ENCODE results near the gene PER1. TPM values are rescaled to one million over a fixed set of nuclear protein-coding genes. Genes with fewer than 3 reads are reported as not detected.
A peak's percentile ranks its signal among the peaks of the same experiment; 100 is the strongest.

The PER1 gene
- total and polyA plus RNA-seq, 4 donors = 34.3 to 297 (median 173) TPM

GRCh38 chr17:8156246-8156992, 4.2 kb upstream of the PER1 start:
- Histone ChIP-seq H3K9me3 (ENCODE audit: control insufficient read depth, low read length) (no peaks in the 10 kb centered on the region), H3K4me3 (ENCODE audit: low read length in 2 of 2) (peak overlapping the region; percentile 78 to 81), H3K36me3 (ENCODE audit: control insufficient read depth in 1 of 2, insufficient read depth in 2 of 2, low read length in 1 of 2) (no peaks in the 10 kb centered on the region), H3K27me3 (ENCODE audit: control insufficient read depth in 1 of 2, insufficient read depth in 2 of 2, low read length in 1 of 2) (no peaks in the 10 kb centered on the region), H3K4me1 (ENCODE audit: control insufficient read depth in 1 of 2, insufficient read depth in 2 of 2, low read length in 2 of 2) (no peaks in the 10 kb centered on the region), H3K27ac (ENCODE audit: low read depth in 1 of 2, low read length in 2 of 2) (peak overlapping the region; percentile 99)
- WGBS, 2 donors = 1% methylated on average over 58 to 59 of the region's 59 CpGs
- DNase-seq (peak; percentile 100), ATAC-seq (ENCODE audit: low FRiP score) (peak; percentile 83)
- intact Hi-C loops (cut with DNase I) = loop anchor here in 1 of 2 donors (10.0 kb wide), 1 partner anchor 472 kb away; the partner anchor contains the start of genes TP53 and WRAP53

DNA sequence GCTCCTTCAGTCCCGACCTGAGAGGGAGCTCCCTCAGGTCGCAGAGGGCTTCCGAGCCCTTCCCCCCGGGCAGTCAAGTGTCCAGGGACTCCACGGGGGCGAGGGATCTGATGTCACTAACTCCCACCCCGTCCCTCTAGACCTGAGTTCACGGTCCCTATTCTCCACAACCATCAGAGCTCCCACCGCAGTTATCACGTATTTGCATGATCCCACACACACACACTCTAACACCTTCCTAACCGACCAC, 3.7 kb upstream of the PER1 start:
- intact Hi-C loops (cut with DNase I) = loop anchor here in 1 of 2 donors (10.0 kb wide), 1 partner anchor 471 kb away; the partner anchor contains the start of genes TP53 and WRAP53
- H3K9me3 ChIP-seq (ENCODE audit: control insufficient read depth, low read length) = no peaks in the 10 kb centered on the region
- no peaks in the 10 kb centered on the region for H3K4me1 ChIP-seq (ENCODE audit: control insufficient read depth in 1 of 2, insufficient read depth in 2 of 2, low read length in 2 of 2)
- ATAC-seq (ENCODE audit: low FRiP score) (no peak), DNase-seq (no peak)
- H3K27ac ChIP-seq (ENCODE audit: low read depth in 1 of 2, low read length in 2 of 2) = peak overlapping the region; percentile 99
- 1% methylated on average over 11 of the region's 11 CpGs for WGBS, 2 donors
- H3K4me3 ChIP-seq (ENCODE audit: low read length in 2 of 2) = peak overlapping the region; percentile 78 to 81
- no peaks in the 10 kb centered on the region for H3K27me3 ChIP-seq (ENCODE audit: control insufficient read depth in 1 of 2, insufficient read depth in 2 of 2, low read length in 1 of 2)
- no peaks in the 10 kb centered on the region for H3K36me3 ChIP-seq (ENCODE audit: control insufficient read depth in 1 of 2, insufficient read depth in 2 of 2, low read length in 1 of 2)

DNA sequence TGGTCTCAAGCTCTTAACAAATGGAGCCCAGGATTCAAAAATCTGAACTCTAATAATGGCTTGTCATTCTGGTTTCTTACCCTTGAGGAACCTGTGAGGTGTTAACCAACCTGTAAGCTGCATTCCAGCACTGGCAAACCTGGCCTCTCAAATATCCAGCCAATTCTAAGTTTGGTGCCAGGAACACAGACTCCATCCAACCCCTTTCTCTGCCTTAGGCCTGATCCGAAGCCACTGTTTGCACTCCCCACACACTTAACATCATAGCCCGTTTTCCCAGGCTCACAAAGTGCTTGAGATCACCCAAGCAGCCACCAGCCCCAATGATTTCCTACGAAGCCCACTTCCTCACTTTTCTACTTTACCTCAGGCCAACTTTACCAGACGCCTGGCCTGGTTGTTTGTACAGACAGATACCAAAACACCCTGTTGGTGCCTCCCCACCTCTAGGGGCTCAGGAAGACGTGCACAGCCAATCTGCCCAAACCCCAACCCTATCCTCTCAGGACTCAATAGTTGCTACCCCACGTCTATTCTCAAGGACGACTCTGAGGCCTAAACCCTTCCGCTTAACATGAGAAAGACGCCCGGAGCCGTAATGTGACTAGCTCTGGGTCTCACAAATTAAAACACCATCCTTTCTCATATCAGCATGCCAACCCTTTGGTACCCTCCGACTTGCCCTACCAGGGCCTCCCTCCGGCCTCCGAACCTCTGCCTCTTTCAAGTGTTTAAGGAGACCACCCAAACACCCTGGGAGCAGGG, 3.2 kb upstream of the PER1 start:
- ATAC-seq (ENCODE audit: low FRiP score) (no peak), DNase-seq (peak; percentile 44 to 83)
- Histone ChIP-seq H3K36me3 (ENCODE audit: control insufficient read depth in 1 of 2, insufficient read depth in 2 of 2, low read length in 1 of 2) (no peaks in the 10 kb centered on the region), H3K4me3 (ENCODE audit: low read length in 2 of 2) (peak overlapping the region; percentile 78 to 81), H3K27ac (ENCODE audit: low read depth in 1 of 2, low read length in 2 of 2) (peak overlapping the region; percentile 99), H3K4me1 (ENCODE audit: control insufficient read depth in 1 of 2, insufficient read depth in 2 of 2, low read length in 2 of 2) (no peaks in the 10 kb centered on the region), H3K27me3 (ENCODE audit: control insufficient read depth in 1 of 2, insufficient read depth in 2 of 2, low read length in 1 of 2) (no peaks in the 10 kb centered on the region), H3K9me3 (ENCODE audit: control insufficient read depth, low read length) (no peaks in the 10 kb centered on the region)
- 2 to 5% methylated on average over 14 of the region's 14 CpGs for WGBS, 2 donors
- intact Hi-C loops (cut with DNase I) = loop anchor here in 1 of 2 donors (10.0 kb wide), 1 partner anchor 471 kb away; the partner anchor contains the start of genes TP53 and WRAP53

DNA sequence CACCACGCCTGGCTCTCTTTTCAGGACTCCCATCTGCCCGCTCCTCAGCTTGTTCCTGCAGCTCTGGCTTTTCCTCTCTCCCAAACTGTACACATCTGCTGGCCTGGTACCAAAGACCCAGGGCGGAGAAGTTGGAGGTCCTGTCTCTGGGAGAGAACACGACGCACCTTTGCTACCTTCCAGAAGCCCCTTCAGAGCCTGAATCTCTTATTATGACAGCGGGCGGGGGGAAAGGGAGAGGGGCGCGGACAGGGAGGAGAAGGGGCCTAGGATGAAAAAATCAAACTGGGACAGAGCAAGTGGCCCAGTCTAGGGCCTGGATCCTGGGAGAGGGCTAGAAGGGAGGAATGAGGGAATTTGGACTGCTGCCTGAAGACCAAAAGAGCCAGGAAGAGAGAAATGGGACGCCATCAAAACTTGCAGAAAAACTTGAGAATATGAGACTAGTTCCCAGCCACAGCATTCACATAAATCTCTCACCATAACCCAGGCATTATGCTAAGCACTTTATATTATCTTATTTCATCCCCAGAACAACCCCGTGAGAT, 2.5 kb upstream of the PER1 start:
- H3K4me1 ChIP-seq (ENCODE audit: control insufficient read depth in 1 of 2, insufficient read depth in 2 of 2, low read length in 2 of 2) = no peaks in the 10 kb centered on the region
- no peaks in the 10 kb centered on the region for H3K27me3 ChIP-seq (ENCODE audit: control insufficient read depth in 1 of 2, insufficient read depth in 2 of 2, low read length in 1 of 2)
- peak overlapping the region; percentile 78 to 81 for H3K4me3 ChIP-seq (ENCODE audit: low read length in 2 of 2)
- H3K27ac ChIP-seq (ENCODE audit: low read depth in 1 of 2, low read length in 2 of 2) = peak overlapping the region; percentile 99
- DNase-seq (no peak), ATAC-seq (ENCODE audit: low FRiP score) (no peak)
- WGBS, 2 donors = 9 to 10% methylated on average over 11 of the region's 11 CpGs
- peaks cover 0 to 6% of the 10 kb centered on the region in 2 donors for H3K36me3 ChIP-seq (ENCODE audit: control insufficient read depth in 1 of 2, insufficient read depth in 2 of 2, low read length in 1 of 2)
- intact Hi-C loops (cut with DNase I) = loop anchor here in 1 of 2 donors (5.0 to 10.0 kb wide), 2 partner anchors 470 to 582 kb away; partner anchors contain the start of genes TP53 and WRAP53
- no peaks in the 10 kb centered on the region for H3K9me3 ChIP-seq (ENCODE audit: control insufficient read depth, low read length)

DNA sequence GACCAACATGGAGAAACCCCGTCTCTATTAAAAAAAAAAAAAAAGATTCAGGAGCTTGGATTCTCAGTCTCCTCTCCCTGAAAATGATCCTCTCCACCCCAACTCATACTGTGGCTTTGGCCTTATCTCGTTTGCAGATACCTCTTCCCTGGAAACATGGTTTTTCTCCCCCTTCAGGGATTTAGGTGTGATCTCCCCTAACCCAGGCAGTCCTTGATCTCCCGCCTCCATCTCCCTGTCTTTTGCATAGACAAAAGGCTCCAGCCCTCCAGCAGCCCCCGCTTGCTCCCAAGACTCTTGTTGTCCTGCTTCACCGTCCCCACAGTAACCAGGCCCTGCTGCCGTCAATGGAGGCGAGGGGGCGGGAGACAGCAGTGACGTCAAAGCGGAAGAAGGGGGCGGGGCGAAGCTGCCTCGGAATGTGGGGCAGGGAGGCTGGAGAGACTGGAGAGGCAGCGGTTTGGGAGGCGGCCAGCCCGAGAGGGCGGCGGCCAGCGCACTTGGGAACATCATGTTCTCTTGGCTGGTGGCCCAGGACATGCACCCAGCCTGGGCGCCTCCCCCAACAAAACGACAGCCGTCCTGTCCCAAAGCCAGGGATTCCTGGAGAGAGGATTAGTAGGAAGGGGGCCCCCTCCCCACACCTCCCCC, 1.9 kb upstream of the PER1 start:
- peak; percentile 71 for ATAC-seq (ENCODE audit: low FRiP score)

DNA sequence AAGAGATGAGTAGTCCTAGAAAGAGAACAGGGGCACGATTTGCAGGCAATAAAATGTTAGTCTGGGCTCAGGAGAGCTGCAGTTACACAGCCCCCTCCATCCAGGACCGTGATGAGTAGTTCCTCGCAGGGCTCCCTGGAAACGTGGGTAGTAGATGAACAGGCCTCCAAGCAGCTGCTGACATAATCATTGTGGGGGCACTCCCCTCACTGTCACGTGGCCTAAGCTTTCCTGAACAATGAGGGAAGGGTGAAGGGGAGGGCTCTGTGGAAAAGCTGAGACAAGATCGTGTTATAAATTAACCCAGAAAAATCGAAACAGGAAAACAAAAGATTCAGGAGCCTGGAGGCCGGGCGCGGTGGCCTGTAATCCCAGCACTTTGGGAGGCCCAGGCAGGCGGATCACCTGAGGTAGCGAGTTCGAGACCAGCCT, 1.3 kb upstream of the PER1 start:
- Histone ChIP-seq H3K27me3 (ENCODE audit: control insufficient read depth in 1 of 2, insufficient read depth in 2 of 2, low read length in 1 of 2) (no peaks in the 10 kb centered on the region), H3K27ac (ENCODE audit: low read depth in 1 of 2, low read length in 2 of 2) (peak overlapping the region; percentile 77 to 96), H3K4me1 (ENCODE audit: control insufficient read depth in 1 of 2, insufficient read depth in 2 of 2, low read length in 2 of 2) (no peaks in the 10 kb centered on the region), H3K9me3 (ENCODE audit: control insufficient read depth, low read length) (no peaks in the 10 kb centered on the region), H3K36me3 (ENCODE audit: control insufficient read depth in 1 of 2, insufficient read depth in 2 of 2, low read length in 1 of 2) (peaks cover 0 to 11% of the 10 kb centered on the region in 2 donors), H3K4me3 (ENCODE audit: low read length in 2 of 2) (no peak overlapping the region)
- peak; percentile 6 for ATAC-seq (ENCODE audit: low FRiP score)
- intact Hi-C loops (cut with DNase I) = loop anchor here in 1 of 2 donors (5.0 to 10.0 kb wide), 2 partner anchors 469 to 581 kb away; partner anchors contain the start of genes TP53 and WRAP53
- peak; percentile 90 to 91 for DNase-seq
- 22 to 24% methylated on average over 13 of the region's 13 CpGs for WGBS, 2 donors

More for the DNA sequence above, 1.9 kb upstream of the PER1 start:
- H3K36me3 ChIP-seq (ENCODE audit: control insufficient read depth in 1 of 2, insufficient read depth in 2 of 2, low read length in 1 of 2) = peaks cover 0 to 9% of the 10 kb centered on the region in 2 donors
- WGBS, 2 donors = 2% methylated on average over 21 to 22 of the region's 22 CpGs
- H3K4me1 ChIP-seq (ENCODE audit: control insufficient read depth in 1 of 2, insufficient read depth in 2 of 2, low read length in 2 of 2) = no peaks in the 10 kb centered on the region
- peak overlapping the region; percentile 78 to 81 for H3K4me3 ChIP-seq (ENCODE audit: low read length in 2 of 2)
- no peaks in the 10 kb centered on the region for H3K27me3 ChIP-seq (ENCODE audit: control insufficient read depth in 1 of 2, insufficient read depth in 2 of 2, low read length in 1 of 2)
- peak overlapping the region; percentile 99 for H3K27ac ChIP-seq (ENCODE audit: low read depth in 1 of 2, low read length in 2 of 2)
- H3K9me3 ChIP-seq (ENCODE audit: control insufficient read depth, low read length) = no peaks in the 10 kb centered on the region
- intact Hi-C loops (cut with DNase I) = loop anchor here in 1 of 2 donors (5.0 to 10.0 kb wide), 2 partner anchors 469 to 582 kb away; partner anchors contain the start of genes TP53 and WRAP53
- DNase-seq = peak; percentile 100

- DNase-seq (peak; percentile 58 to 61), ATAC-seq (ENCODE audit: low FRiP score) (no peak)
- Histone ChIP-seq H3K27ac (ENCODE audit: low read depth in 1 of 2, low read length in 2 of 2) (peak overlapping the region; percentile 77 to 96), H3K4me3 (ENCODE audit: low read length in 2 of 2) (no peak overlapping the region), H3K27me3 (ENCODE audit: control insufficient read depth in 1 of 2, insufficient read depth in 2 of 2, low read length in 1 of 2) (no peaks in the 10 kb centered on the region), H3K9me3 (ENCODE audit: control insufficient read depth, low read length) (no peaks in the 10 kb centered on the region), H3K4me1 (ENCODE audit: control insufficient read depth in 1 of 2, insufficient read depth in 2 of 2, low read length in 2 of 2) (no peaks in the 10 kb centered on the region), H3K36me3 (ENCODE audit: control insufficient read depth in 1 of 2, insufficient read depth in 2 of 2, low read length in 1 of 2) (peaks cover 0 to 15% of the 10 kb centered on the region in 2 donors)
- 70 to 72% methylated on average over 7 of the region's 7 CpGs for whole genome bisulfite sequencing, 2 donors
- intact Hi-C loops (cut with DNase I) = loop anchor here in 1 of 2 donors (5.0 to 10.0 kb wide), 2 partner anchors 468 to 581 kb away; partner anchors contain the start of genes TP53 and WRAP53
Measured at GRCh38 chr17:8153031-8153451, 837 bp upstream of the PER1 start.

GRCh38 chr17:8151641-8152111, 528 bp downstream of the PER1 start:
- no peaks in the 10 kb centered on the region for H3K27me3 ChIP-seq (ENCODE audit: control insufficient read depth in 1 of 2, insufficient read depth in 2 of 2, low read length in 1 of 2)
- peaks cover 0 to 27% of the 10 kb centered on the region in 2 donors for H3K36me3 ChIP-seq (ENCODE audit: control insufficient read depth in 1 of 2, insufficient read depth in 2 of 2, low read length in 1 of 2)
- H3K27ac ChIP-seq (ENCODE audit: low read depth in 1 of 2, low read length in 2 of 2) = peak overlapping the region; percentile 90 to 100
- no peaks in the 10 kb centered on the region for H3K9me3 ChIP-seq (ENCODE audit: control insufficient read depth, low read length)
- ATAC-seq (ENCODE audit: low FRiP score) (peak; percentile 4), DNase-seq (peak; percentile 94 to 95)
- intact Hi-C loops (cut with DNase I) = loop anchor here in 1 of 2 donors (5.0 to 10.0 kb wide), 2 partner anchors 467 to 579 kb away; partner anchors contain the start of genes TP53 and WRAP53
- WGBS, 2 donors = 0 to 1% methylated on average over 22 of the region's 22 CpGs
- no peaks in the 10 kb centered on the region for H3K4me1 ChIP-seq (ENCODE audit: control insufficient read depth in 1 of 2, insufficient read depth in 2 of 2, low read length in 2 of 2)
- peak overlapping the region; percentile 74 to 93 for H3K4me3 ChIP-seq (ENCODE audit: low read length in 2 of 2)

Data from aorta (tissue), 5 donors.